Gastrocnemius medialis (tissue), 4 donors: ENCODE measurements around the gene FGFR3. TPM values are rescaled to one million over a fixed set of nuclear protein-coding genes. Genes with fewer than 3 reads are reported as not detected.

ENCODE experiments used
- ATAC-seq, 2 donors: fragments of 150-250 bp; one replicate each; pipeline ENCODE4 v1.9.1; 2016
- DNase-seq, 2 donors: peaks; one replicate each; pipeline ENCODE4 v3.0.0-alpha.2; 2019
- H3K27ac ChIP-seq, 4 donors: fragments of 200-600 bp; sonication (generic); 1 replicate in 1 of 4; 2 replicates in 3 of 4; pipeline ENCODE4 v1.5.1; 2016 to 2018; ENCODE audit warnings: mild to moderate bottlenecking in 2 of 4, moderate library complexity in 1 of 4
- H3K27me3 ChIP-seq, 3 donors: fragments of 200-600 bp; sonication (generic) in 2 of 3; 1 replicate in 1 of 3; 2 replicates in 2 of 3; pipeline versions ENCODE4 v1.5.1 to v1.6.0; 2016 to 2019; ENCODE audit warnings: mild to moderate bottlenecking in 1 of 3, moderate library complexity in 1 of 3
- H3K36me3 ChIP-seq, 2 donors: fragments of 200-600 bp; sonication (generic) in 1 of 2; one replicate each; pipeline ENCODE4 v1.5.1; 2017 to 2018
- H3K4me1 ChIP-seq, 2 donors: fragments of 200-600 bp; sonication (generic) in 1 of 2; one replicate each; pipeline ENCODE4 v1.5.1; 2016 to 2017; ENCODE audit warnings: mild to moderate bottlenecking in 2 of 2
- H3K4me3 ChIP-seq, 4 donors: fragments of 200-600 bp; sonication (generic) in 3 of 4; 1 replicate in 1 of 4; 2 replicates in 3 of 4; pipeline ENCODE4 v1.5.1; 2016 to 2019; ENCODE audit warnings: mild to moderate bottlenecking in 2 of 4
- H3K9me3 ChIP-seq, 3 donors: fragments of 200-600 bp; sonication (generic) in 2 of 3; 1 replicate in 1 of 3; 2 replicates in 2 of 3; pipeline ENCODE4 v1.5.1; 2016 to 2019
- POLR2A ChIP-seq, 2 donors: fragments of 450-650 bp; IDR thresholded peaks; one replicate each; pipeline ENCODE4 v1.6.1; 2017; ENCODE audit warnings: antibody characterized with exemption in 2 of 2, mild to moderate bottlenecking in 2 of 2, moderate library complexity in 2 of 2
- in situ Hi-C, 4 donors: fragments of 200-750 bp; cut with MboI; loops; one replicate each; pipeline versions ENCODE4 v1.15.0 to v1.8.0; 2017; ENCODE audit warnings: low sequenced_read_pairs in 4 of 4
- intact Hi-C: fragments of 100-400 bp; cut with DNase I; formaldehyde crosslinking; loops from one replicate; pipeline ENCODE4 v1.15.1; 2023; ENCODE audit warnings: low total_unique reads
- total RNA-seq, 4 donors: library from RNA; depleted of rRNA; stranded (reverse); fragments of >200 nt; gene quantifications; one replicate each; pipeline versions ENCODE4 v1.1.0 to v1.2.3, GENCODE V29; 2016
- TF ChIP-seq, protein P1 (sequence below), 5 experiments: fragments of 450-650 bp in 3 of 5; fragments of 200-600 bp in 2 of 5; sonication (generic) in 2 of 5; IDR thresholded peaks in 4 of 5; conservative IDR thresholded peaks in 1 of 5; 1 replicate in 4 of 5; 2 replicates in 1 of 5; pipeline ENCODE4 v1.5.1; 2016 to 2019; ENCODE audit warnings: antibody characterized with exemption in 5 of 5, mild to moderate bottlenecking in 3 of 5, moderate library complexity in 3 of 5

The FGFR3 gene
- total RNA-seq, 4 donors from 2014 or later: 0.15 to 0.51 (median 0.18) TPM; not detected in 1

DNA sequence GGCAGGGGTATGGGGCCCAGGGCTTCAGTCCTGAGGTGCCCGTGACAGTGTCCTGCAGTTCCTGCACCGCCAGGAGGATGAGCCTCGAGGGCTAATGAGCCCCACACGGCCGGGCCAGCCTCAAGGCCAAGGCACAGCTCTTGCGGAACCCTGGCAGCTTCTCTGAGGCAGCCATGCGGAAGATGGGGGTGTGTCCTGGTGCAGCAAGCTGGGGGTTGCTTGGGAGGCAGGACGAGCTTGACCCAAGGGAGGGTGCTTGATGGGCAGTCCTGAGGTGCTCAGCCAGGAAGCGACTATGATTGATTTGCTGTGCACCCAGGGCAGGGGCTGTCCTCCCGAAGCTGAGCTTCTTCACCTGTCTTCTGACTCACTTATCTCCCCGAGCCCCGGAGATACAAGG lies 9.1 kb upstream of the FGFR3 start:
- H3K27me3 ChIP-seq: no peaks in the 10 kb centered on the region
- no peak overlapping the region for H3K27ac ChIP-seq
- no peaks in the 10 kb centered on the region for H3K9me3 ChIP-seq
- H3K4me1 ChIP-seq: peaks cover 8 to 9% of the 10 kb centered on the region in 2 donors
- in situ Hi-C loops (no loop called here), intact Hi-C loops (no loop called here)
- no peak for DNase-seq
- H3K4me3 ChIP-seq: no peak overlapping the region
- H3K36me3 ChIP-seq: no peaks in the 10 kb centered on the region
- TF ChIP-seq, protein P1, sequence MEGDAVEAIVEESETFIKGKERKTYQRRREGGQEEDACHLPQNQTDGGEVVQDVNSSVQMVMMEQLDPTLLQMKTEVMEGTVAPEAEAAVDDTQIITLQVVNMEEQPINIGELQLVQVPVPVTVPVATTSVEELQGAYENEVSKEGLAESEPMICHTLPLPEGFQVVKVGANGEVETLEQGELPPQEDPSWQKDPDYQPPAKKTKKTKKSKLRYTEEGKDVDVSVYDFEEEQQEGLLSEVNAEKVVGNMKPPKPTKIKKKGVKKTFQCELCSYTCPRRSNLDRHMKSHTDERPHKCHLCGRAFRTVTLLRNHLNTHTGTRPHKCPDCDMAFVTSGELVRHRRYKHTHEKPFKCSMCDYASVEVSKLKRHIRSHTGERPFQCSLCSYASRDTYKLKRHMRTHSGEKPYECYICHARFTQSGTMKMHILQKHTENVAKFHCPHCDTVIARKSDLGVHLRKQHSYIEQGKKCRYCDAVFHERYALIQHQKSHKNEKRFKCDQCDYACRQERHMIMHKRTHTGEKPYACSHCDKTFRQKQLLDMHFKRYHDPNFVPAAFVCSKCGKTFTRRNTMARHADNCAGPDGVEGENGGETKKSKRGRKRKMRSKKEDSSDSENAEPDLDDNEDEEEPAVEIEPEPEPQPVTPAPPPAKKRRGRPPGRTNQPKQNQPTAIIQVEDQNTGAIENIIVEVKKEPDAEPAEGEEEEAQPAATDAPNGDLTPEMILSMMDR (IDR thresholded peaks at IDR 0.05 in 4 of 5, conservative IDR thresholded peaks at IDR 0.05 in 1 of 5): no peak
- no peak for TF ChIP-seq POLR2A (IDR thresholded peaks at IDR 0.05)
- ATAC-seq: no peak

DNA sequence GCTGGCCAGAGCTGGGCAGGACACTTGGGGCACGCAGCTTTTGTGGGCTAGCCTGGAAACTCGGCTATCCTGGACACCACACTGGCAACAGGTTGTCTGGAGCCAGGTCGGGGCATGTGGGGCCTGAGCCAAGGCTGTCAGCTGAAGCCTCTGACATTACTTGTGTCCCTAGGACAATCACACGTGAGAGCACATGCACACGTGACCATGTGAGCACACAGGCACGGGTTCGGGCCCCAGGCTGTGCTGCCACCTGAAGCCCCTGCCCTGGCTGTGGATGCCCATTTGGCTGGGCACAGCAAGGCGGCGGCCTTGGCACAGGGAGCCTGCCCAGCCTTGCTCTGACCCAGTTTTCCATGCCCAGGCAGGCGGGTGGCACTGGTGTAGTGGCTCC lies 8.7 kb upstream of the FGFR3 start:
- no peak overlapping the region for H3K27ac ChIP-seq
- H3K9me3 ChIP-seq: no peaks in the 10 kb centered on the region
- no peak for DNase-seq
- H3K4me1 ChIP-seq: peaks cover 8 to 9% of the 10 kb centered on the region in 2 donors
- ATAC-seq: peak; percentile 24 to 55
- H3K4me3 ChIP-seq: no peak overlapping the region
- in situ Hi-C loops (no loop called here), intact Hi-C loops (no loop called here)
- H3K36me3 ChIP-seq: no peaks in the 10 kb centered on the region
- H3K27me3 ChIP-seq: no peaks in the 10 kb centered on the region
- TF ChIP-seq, protein P1 (IDR thresholded peaks at IDR 0.05 in 4 of 5, conservative IDR thresholded peaks at IDR 0.05 in 1 of 5): no peak
- no peak for TF ChIP-seq POLR2A (IDR thresholded peaks at IDR 0.05)

DNA sequence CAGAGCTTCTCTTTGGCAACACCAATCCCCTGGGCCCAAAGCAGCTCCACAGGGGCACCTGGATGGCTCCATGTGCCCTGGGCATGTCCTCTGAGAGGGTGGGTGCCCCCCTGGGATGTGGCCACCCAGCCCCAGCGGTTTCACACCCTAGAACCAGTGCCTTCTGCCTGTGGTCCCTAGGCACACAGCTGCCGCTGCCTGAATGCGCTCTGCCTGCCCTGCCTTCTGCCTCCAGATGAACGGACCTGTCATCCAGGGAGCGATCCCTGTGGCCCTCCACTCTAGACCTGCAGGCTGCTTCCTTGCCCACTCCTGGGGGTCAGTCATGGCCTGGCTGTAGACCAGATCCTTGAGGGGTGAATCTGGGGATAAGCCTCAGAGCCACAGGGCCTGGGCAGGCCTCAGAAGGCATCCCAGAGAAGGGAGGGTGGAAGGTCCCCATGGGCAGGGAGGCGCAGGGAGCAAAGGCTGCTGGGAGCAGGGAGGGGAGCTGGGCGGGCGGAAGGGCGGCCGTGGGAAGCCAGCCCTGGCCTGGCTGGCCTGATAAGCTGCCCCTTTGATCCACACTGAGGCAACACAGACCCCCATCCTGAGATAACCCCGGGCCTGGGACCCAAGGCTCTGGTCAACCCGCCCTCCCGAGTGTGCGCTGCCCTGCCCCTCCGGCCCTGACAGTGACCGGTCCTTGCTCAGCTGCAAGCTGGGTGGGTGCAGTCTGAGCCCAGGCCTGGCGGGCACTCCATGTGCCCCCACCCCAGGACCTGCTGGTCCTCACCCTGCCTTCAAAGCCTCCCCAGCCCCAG lies 8.1 kb upstream of the FGFR3 start:
- ATAC-seq (no peak), DNase-seq (no peak)
- H3K27ac ChIP-seq: no peak overlapping the region
- intact Hi-C loops (no loop called here), in situ Hi-C loops (no loop called here)
- H3K36me3 ChIP-seq: no peaks in the 10 kb centered on the region
- no peak overlapping the region for H3K4me3 ChIP-seq
- no peak for TF ChIP-seq POLR2A (IDR thresholded peaks at IDR 0.05)
- TF ChIP-seq, protein P1 (IDR thresholded peaks at IDR 0.05 in 4 of 5, conservative IDR thresholded peaks at IDR 0.05 in 1 of 5): no peak
- H3K27me3 ChIP-seq: no peaks in the 10 kb centered on the region
- no peaks in the 10 kb centered on the region for H3K9me3 ChIP-seq
- H3K4me1 ChIP-seq: peaks cover 8 to 9% of the 10 kb centered on the region in 2 donors

DNA sequence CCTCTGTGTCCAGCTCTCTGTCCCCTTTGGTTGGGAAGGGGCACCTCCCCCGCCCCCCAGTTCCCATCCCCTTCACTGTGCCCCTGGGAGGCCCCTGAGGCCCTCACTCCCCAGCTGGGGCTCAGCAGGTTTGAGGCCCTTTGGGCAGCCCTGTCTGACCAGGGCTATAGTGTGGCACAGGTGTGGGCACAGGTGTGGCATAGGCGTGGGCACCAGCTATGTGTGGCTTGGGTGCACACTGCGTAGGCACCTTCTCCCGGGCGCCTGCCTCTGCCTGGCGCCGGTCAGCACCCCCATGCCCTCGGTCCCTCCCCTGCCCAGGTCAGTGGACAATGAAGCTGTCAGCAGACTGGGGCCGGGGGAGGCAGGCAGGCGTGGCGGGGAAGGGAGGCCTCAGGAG lies 7.5 kb upstream of the FGFR3 start:
- no peaks in the 10 kb centered on the region for H3K9me3 ChIP-seq
- H3K36me3 ChIP-seq: no peaks in the 10 kb centered on the region
- TF ChIP-seq, protein P1 (IDR thresholded peaks at IDR 0.05 in 4 of 5, conservative IDR thresholded peaks at IDR 0.05 in 1 of 5): no peak
- no peak for TF ChIP-seq POLR2A (IDR thresholded peaks at IDR 0.05)
- intact Hi-C loops: no loop called here
- ATAC-seq: no peak
- in situ Hi-C loops: no loop called here
- no peak for DNase-seq
- no peak overlapping the region for H3K27ac ChIP-seq
- peaks cover 8 to 9% of the 10 kb centered on the region in 2 donors for H3K4me1 ChIP-seq
- H3K4me3 ChIP-seq: no peak overlapping the region
- H3K27me3 ChIP-seq: no peaks in the 10 kb centered on the region
